Stomach (tissue), 9 donors: ENCODE measurements around the gene LEKR1. TPM values are rescaled to one million over a fixed set of nuclear protein-coding genes. Genes with fewer than 3 reads are reported as not detected.

Experiments
- DNase-seq, 2 donors: peaks; one replicate each; pipeline versions ENCODE4 v3.0.0 to v3.0.0-alpha.2; 2013 to 2019
- H3K27ac ChIP-seq, 5 donors: fragments of 200-600 bp in 4 of 5; sonication (generic) in 4 of 5; one replicate each; pipeline ENCODE4 v1.5.1; 2013 to 2019; ENCODE audit warnings: mild to moderate bottlenecking in 1 of 5, moderate library complexity in 1 of 5
- H3K27me3 ChIP-seq, 3 donors: fragments of 200-600 bp; sonication (generic); one replicate each; pipeline ENCODE4 v1.5.1; 2017 to 2019; ENCODE audit warnings: mixed run types in 1 of 3
- H3K36me3 ChIP-seq, 4 donors: fragments of 200-600 bp; sonication (generic); 1 replicate in 3 of 4; 2 replicates in 1 of 4; pipeline ENCODE4 v1.5.1; 2016 to 2019
- H3K4me1 ChIP-seq, 4 donors: fragments of 200-600 bp; sonication (generic); one replicate each; pipeline ENCODE4 v1.5.1; 2016 to 2019
- H3K4me3 ChIP-seq, 4 donors: fragments of 200-600 bp; sonication (generic) in 3 of 4; one replicate each; pipeline ENCODE4 v1.5.1; 2016 to 2019; ENCODE audit warnings: mild to moderate bottlenecking in 1 of 4
- H3K9me3 ChIP-seq, 4 donors: fragments of 200-600 bp; sonication (generic); one replicate each; pipeline ENCODE4 v1.5.1; 2016 to 2019
- CTCF ChIP-seq, 7 experiments: fragments of 450-650 bp in 4 of 7; fragments of 200-600 bp in 3 of 7; sonication (generic) in 3 of 7; IDR thresholded peaks; one replicate each; pipeline ENCODE4 v1.5.1; 2016 to 2019; ENCODE audit warnings: antibody characterized with exemption in 7 of 7, control low read depth in 2 of 7, mild to moderate bottlenecking in 1 of 7
- EP300 ChIP-seq: sonication (generic); formaldehyde crosslinking; IDR thresholded peaks from one replicate; pipeline ENCODE4 v1.6.1; 2017; ENCODE audit warnings: antibody characterized with exemption
- POLR2A ChIP-seq, 4 donors: fragments of 450-650 bp; IDR thresholded peaks; one replicate each; pipeline ENCODE4 v1.6.1; 2016; ENCODE audit warnings: antibody characterized with exemption in 4 of 4, control low read depth in 2 of 4, mild to moderate bottlenecking in 1 of 4, moderate library complexity in 1 of 4
- POLR2AphosphoS5 ChIP-seq, 3 donors: sonication (generic); formaldehyde crosslinking; IDR thresholded peaks; one replicate each; pipeline ENCODE4 v1.6.1; 2016; ENCODE audit warnings: antibody characterized with exemption in 3 of 3
- WGBS, 5 donors: extraction: QIAGEN DNeasy Blood & Tissue Kit in 3 of 5; methylation state at CpG; one replicate each; pipeline versions ENCODE4 v1.1.5 to v1.1.7; 2013 to 2018; 5-methylcytosine and 5-hydroxymethylcytosine counted together
- intact Hi-C: fragments of 100-400 bp; cut with DNase I; formaldehyde crosslinking; loops from one replicate; pipeline ENCODE4 v1.15.1; 2023; ENCODE audit warnings: low total_unique reads
- polyA plus RNA-seq, 3 donors: library from polyadenylated mRNA; stranded (reverse); fragments of 200-250 nt; gene quantifications; one replicate each; pipeline ENCODE4 v1.2.3, GENCODE V29; 2013
- total RNA-seq, 5 donors: library from RNA; depleted of rRNA; stranded (reverse); fragments of >200 nt; gene quantifications; one replicate each; pipeline versions ENCODE4 v1.1.0 to v1.2.3, GENCODE V29; 2014 to 2016
- donor health status: healthy with polysubstance abuse.
- donor health status: Bipolar disorder and iron deficiency.
- donor health status: healthy.

The LEKR1 gene
- total and polyA plus RNA-seq, 8 donors = 0.31 to 2.6 (median 0.44) TPM; not detected in 3

GRCh38 chr3:157088601-157089454, 262.7 kb downstream of the LEKR1 start:
- Histone ChIP-seq H3K9me3 (no peaks in the 10 kb centered on the region), H3K36me3 (no peaks in the 10 kb centered on the region), H3K4me1 (peaks cover 26 to 59% (median 45%) of the 10 kb centered on the region in 4 donors), H3K4me3 (peak overlapping the region; percentile 41 to 57 (median 54)), H3K27me3 (no peaks in the 10 kb centered on the region), H3K27ac (peak overlapping the region; percentile 95 to 100 (median 98))
- intact Hi-C loops = loop anchor here (10.0 kb wide), 2 partner anchors 46 to 414 kb away; partner anchors contain the start of gene TIPARP
- 0 to 2% (median 0%) methylated on average over 31 to 59 of the region's 59 CpGs for WGBS, 5 donors
- TF ChIP-seq CTCF (IDR thresholded peaks at IDR 0.05) = peak in 1 of 7 experiments; percentile 22
- peak in 1 of 4 donors; percentile 78 for TF ChIP-seq POLR2A (IDR thresholded peaks at IDR 0.05)
- TF ChIP-seq POLR2AphosphoS5 (IDR thresholded peaks at IDR 0.05) = peak; percentile 94 to 98 (median 94)
- TF ChIP-seq EP300 = peak; percentile 69
- DNase-seq = peak; percentile 95 to 99

GRCh38 chr3:157089455-157090221, 263.5 kb downstream of the LEKR1 start:
- H3K4me3 ChIP-seq = peak overlapping the region; percentile 41 to 57 (median 54)
- H3K27me3 ChIP-seq = no peaks in the 10 kb centered on the region
- TF ChIP-seq EP300 (no peak), POLR2AphosphoS5 (IDR thresholded peaks at IDR 0.05) (peak in 2 of 3 donors; percentile 47 to 79), CTCF (IDR thresholded peaks at IDR 0.05) (no peak), POLR2A (IDR thresholded peaks at IDR 0.05) (no peak)
- intact Hi-C loops = loop anchor here (10.0 kb wide), 2 partner anchors 45 to 415 kb away; partner anchors contain the start of gene TIPARP
- no peaks in the 10 kb centered on the region for H3K36me3 ChIP-seq
- no peaks in the 10 kb centered on the region for H3K9me3 ChIP-seq
- WGBS, 5 donors = 5 to 15% (median 10%) methylated on average over 18 of the region's 18 CpGs
- DNase-seq = peak; percentile 56 to 80
- H3K4me1 ChIP-seq = peaks cover 26 to 59% (median 45%) of the 10 kb centered on the region in 4 donors
- peak overlapping the region; percentile 95 to 100 (median 98) for H3K27ac ChIP-seq

GRCh38 chr3:157091083-157091833, 265.1 kb downstream of the LEKR1 start:
- no peak for TF ChIP-seq POLR2AphosphoS5 (IDR thresholded peaks at IDR 0.05)
- Histone ChIP-seq H3K27me3 (no peaks in the 10 kb centered on the region), H3K9me3 (no peaks in the 10 kb centered on the region), H3K4me3 (no peak overlapping the region), H3K4me1 (peaks cover 26 to 55% (median 43%) of the 10 kb centered on the region in 4 donors), H3K27ac (peak overlapping the region in 3 of 5 donors; percentile 98 to 100 (median 99)), H3K36me3 (no peaks in the 10 kb centered on the region)
- no peak for DNase-seq
- intact Hi-C loops = no loop called here
- 58 to 75% (median 63%) methylated on average over 4 of the region's 4 CpGs for WGBS, 5 donors

- WGBS, 5 donors = 44 to 69% (median 61%) methylated on average over 5 of the region's 5 CpGs
- H3K27ac ChIP-seq = peak overlapping the region in 1 of 5 donors; percentile 100
- no peak overlapping the region for H3K4me3 ChIP-seq
- intact Hi-C loops = no loop called here
- no peaks in the 10 kb centered on the region for H3K9me3 ChIP-seq
- H3K36me3 ChIP-seq = no peaks in the 10 kb centered on the region
- no peaks in the 10 kb centered on the region for H3K27me3 ChIP-seq
- peaks cover 26 to 46% (median 36%) of the 10 kb centered on the region in 4 donors for H3K4me1 ChIP-seq
- TF ChIP-seq POLR2AphosphoS5 (IDR thresholded peaks at IDR 0.05) = no peak
- TF ChIP-seq CTCF (IDR thresholded peaks at IDR 0.05) = no peak
- TF ChIP-seq POLR2A (IDR thresholded peaks at IDR 0.05) = no peak
- TF ChIP-seq EP300 = no peak
- no peak for DNase-seq
These were observed 266.1 kb downstream of the LEKR1 start for GRCh38 chr3:157092230-157092629.
